Measurements from ENCODE around the gene TRMT2A.

TRMT2A gene

GRCh38 chr22:20129747-20130014 lies 12.7 kb upstream of the TRMT2A start (continued):
- no peak for TF ChIP-seq ZFP37 (tag by site-specific recombination; IDR thresholded peaks at IDR 0.05)
- no peak for TF ChIP-seq ZNF394 (tag by site-specific recombination; IDR thresholded peaks at IDR 0.05; ENCODE audit: borderline replicate concordance)
- no peak for TF ChIP-seq RBAK (tag by site-specific recombination; IDR thresholded peaks at IDR 0.05)
- TF ChIP-seq KLF1 (tag by site-specific recombination; IDR thresholded peaks at IDR 0.05), result no peak
- no peak for TF ChIP-seq ZSCAN4 (tag by site-specific recombination; IDR thresholded peaks at IDR 0.05)
- TF ChIP-seq ZNF174 (tag by site-specific recombination; IDR thresholded peaks at IDR 0.05), result no peak

DNA sequence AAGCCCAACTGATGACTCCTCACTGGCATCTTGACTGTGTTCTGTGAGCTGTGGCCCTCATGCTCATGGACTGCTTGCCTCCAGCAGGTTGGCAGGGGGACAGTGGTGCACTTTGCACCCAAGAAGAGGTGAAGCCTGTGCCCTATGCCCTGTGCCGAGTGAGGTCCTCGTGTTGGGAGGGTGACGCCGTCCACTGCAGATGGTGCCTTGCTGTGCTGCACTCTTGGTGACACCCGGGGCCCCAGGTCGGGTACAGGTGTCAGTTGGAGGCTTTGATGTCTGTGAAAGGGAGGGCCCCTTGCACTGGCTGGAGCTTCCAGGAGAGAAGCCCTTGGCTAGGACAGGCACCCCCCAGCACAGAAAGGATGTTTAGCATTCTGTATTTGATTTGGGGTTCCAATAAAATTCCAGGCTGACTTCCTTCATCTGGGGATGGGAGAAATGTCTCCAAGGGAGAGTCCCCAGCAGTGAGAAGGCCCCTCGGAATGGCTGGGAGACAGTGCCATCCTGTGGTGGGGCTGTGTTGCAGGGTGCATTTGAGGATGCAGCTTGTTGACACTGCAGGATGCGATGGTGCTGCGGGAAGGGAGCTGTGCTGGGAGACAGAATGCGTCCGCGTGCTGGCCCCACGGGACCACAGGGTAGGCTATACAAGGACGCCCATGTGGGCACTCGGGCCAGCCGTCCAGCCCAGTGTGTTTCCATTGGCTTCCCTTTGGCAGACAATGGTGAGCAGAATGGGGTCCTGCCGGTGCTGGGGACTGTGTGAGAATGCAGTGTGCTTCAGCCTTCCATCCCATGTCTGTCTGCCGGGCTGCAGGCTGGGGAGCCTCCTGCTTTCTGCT lies 12.1 kb upstream of the TRMT2A start:
- no peaks in the 10 kb centered on the region for H3K9me3 ChIP-seq (ENCODE audit: control insufficient read depth, insufficient read depth, low read depth, low read length)
- H3K27ac ChIP-seq (ENCODE audit: extremely low read depth, low read depth, low read length), result no peak overlapping the region; the same call in 1 of the 2 replicates
- ChIA-PET CTCF (interaction anchor here (1.4 to 1.8 kb wide), 4 partner anchors 9 to 157 kb away, joined by 3 to 7 read pairs (median 6); partner anchors contain the start of gene TRMT2A), POLR2A (interaction anchor here (0.7 to 4.9 kb wide), 2 partner anchors 10 to 18 kb away, joined by 5 to 62 read pairs; partner anchors contain the start of genes RANBP1 and TRMT2A)
- peaks cover 0 to 48% of the 10 kb centered on the region in 2 experiments; a peak in 1 of 3 replicates for H3K36me3 ChIP-seq (ENCODE audit: control insufficient read depth in 2 of 2, insufficient read depth in 1 of 2, low read length in 2 of 2)
- peaks cover 3% of the 10 kb centered on the region; the same call in 1 of the 2 replicates for H3K4me1 ChIP-seq (ENCODE audit: control insufficient read depth, insufficient read depth, low read length)
- no peak overlapping the region for H3K4me3 ChIP-seq (ENCODE audit: low read depth, low read length)
- TF ChIP-seq ZNF48 (tag by site-specific recombination; IDR thresholded peaks at IDR 0.05) (no peak), ZNF510 (tag by site-specific recombination; IDR thresholded peaks at IDR 0.05; ENCODE audit: insufficient replicate concordance) (no peak), OVOL3 (tag by site-specific recombination; IDR thresholded peaks at IDR 0.05) (no peak), SP3 (tag by site-specific recombination; IDR thresholded peaks at IDR 0.05) (no peak), ZNF132 (tag by site-specific recombination; IDR thresholded peaks at IDR 0.05; ENCODE audit: borderline replicate concordance) (no peak), ZNF184 (tag by site-specific recombination; IDR thresholded peaks at IDR 0.05) (no peak), ZNF37A (tag by site-specific recombination; IDR thresholded peaks at IDR 0.05) (no peak), ZNF138 (tag by site-specific recombination; IDR thresholded peaks at IDR 0.05; ENCODE audit: borderline replicate concordance) (no peak), ZNF530 (tag by site-specific recombination; IDR thresholded peaks at IDR 0.05; ENCODE audit: low read depth) (no peak), ZNF830 (tag by site-specific recombination; IDR thresholded peaks at IDR 0.05; ENCODE audit: low read depth) (no peak), TCF7L2 (IDR thresholded peaks at IDR 0.05; ENCODE audit: borderline replicate concordance, low read depth, low read length) (no peak), ELK4 (IDR thresholded peaks at IDR 0.05; ENCODE audit: borderline replicate concordance, low read depth, low read length) (no peak), ZNF561 (tag by site-specific recombination; IDR thresholded peaks at IDR 0.05; ENCODE audit: borderline replicate concordance) (no peak), ZNF555 (tag by site-specific recombination; conservative IDR thresholded peaks at IDR 0.05) (no peak), ZNF10 (tag by site-specific recombination; IDR thresholded peaks at IDR 0.05) (peak; percentile 51; the same call in 1 of the 2 replicates), ZNF221 (tag by site-specific recombination; IDR thresholded peaks at IDR 0.05; ENCODE audit: borderline replicate concordance) (no peak), ZNF677 (tag by site-specific recombination; IDR thresholded peaks at IDR 0.05) (no peak), ZNF585B (tag by site-specific recombination; IDR thresholded peaks at IDR 0.05) (no peak), ZBTB8A (tag by site-specific recombination; IDR thresholded peaks at IDR 0.05) (peak; percentile 47; the same call in 1 of the 2 replicates), ZNF473 (tag by site-specific recombination; IDR thresholded peaks at IDR 0.05) (no peak), ZNF133 (tag by site-specific recombination; IDR thresholded peaks at IDR 0.05) (no peak), HOXD13 (CRISPR knock-in tag; IDR thresholded peaks at IDR 0.05; ENCODE audit: borderline replicate concordance) (no peak), ZNF140 (tag by site-specific recombination; IDR thresholded peaks at IDR 0.05) (no peak)
- TF ChIP-seq, protein P1, sequence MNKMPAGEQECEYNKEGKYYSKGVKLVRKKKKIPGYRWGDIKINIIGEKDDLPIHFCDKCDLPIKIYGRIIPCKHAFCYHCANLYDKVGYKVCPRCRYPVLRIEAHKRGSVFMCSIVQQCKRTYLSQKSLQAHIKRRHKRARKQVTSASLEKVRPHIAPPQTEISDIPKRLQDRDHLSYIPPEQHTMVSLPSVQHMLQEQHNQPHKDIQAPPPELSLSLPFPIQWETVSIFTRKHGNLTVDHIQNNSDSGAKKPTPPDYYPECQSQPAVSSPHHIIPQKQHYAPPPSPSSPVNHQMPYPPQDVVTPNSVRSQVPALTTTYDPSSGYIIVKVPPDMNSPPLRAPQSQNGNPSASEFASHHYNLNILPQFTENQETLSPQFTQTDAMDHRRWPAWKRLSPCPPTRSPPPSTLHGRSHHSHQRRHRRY (tag by site-specific recombination; IDR thresholded peaks at IDR 0.05), result no peak
- TF ChIP-seq, protein P2, sequence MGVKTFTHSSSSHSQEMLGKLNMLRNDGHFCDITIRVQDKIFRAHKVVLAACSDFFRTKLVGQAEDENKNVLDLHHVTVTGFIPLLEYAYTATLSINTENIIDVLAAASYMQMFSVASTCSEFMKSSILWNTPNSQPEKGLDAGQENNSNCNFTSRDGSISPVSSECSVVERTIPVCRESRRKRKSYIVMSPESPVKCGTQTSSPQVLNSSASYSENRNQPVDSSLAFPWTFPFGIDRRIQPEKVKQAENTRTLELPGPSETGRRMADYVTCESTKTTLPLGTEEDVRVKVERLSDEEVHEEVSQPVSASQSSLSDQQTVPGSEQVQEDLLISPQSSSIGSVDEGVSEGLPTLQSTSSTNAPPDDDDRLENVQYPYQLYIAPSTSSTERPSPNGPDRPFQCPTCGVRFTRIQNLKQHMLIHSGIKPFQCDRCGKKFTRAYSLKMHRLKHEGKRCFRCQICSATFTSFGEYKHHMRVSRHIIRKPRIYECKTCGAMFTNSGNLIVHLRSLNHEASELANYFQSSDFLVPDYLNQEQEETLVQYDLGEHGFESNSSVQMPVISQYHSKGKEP (tag by site-specific recombination; IDR thresholded peaks at IDR 0.05), result peak; percentile 99
- TF ChIP-seq, protein P3, sequence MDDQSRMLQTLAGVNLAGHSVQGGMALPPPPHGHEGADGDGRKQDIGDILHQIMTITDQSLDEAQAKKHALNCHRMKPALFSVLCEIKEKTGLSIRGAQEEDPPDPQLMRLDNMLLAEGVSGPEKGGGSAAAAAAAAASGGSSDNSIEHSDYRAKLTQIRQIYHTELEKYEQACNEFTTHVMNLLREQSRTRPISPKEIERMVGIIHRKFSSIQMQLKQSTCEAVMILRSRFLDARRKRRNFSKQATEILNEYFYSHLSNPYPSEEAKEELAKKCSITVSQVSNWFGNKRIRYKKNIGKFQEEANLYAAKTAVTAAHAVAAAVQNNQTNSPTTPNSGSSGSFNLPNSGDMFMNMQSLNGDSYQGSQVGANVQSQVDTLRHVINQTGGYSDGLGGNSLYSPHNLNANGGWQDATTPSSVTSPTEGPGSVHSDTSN (CRISPR knock-in tag; IDR thresholded peaks at IDR 0.05), result no peak

All from HEK293 (cell line).